ENCODE measurements around the gene CRYBG1. TPM values are rescaled to one million over a fixed set of nuclear protein-coding genes. Genes with fewer than 3 reads are reported as not detected.

CRYBG1 gene
- total and polyA plus RNA-seq, 2 of the 4 experiments (the other 2 are of a cell fraction): 0.38 to 1.1 TPM

- Histone ChIP-seq H2BK15ac (ENCODE audit: low read depth, low read length) (no peak overlapping the region; the same call in 2 of the 3 replicates), H3K9me1 (ENCODE audit: insufficient read depth, low read length) (peaks cover 4% of the 10 kb centered on the region; the same call in 1 of the 2 replicates), H2BK120ac (ENCODE audit: low read depth, low read length) (peak overlapping the region; percentile 17; the same call in 1 of the 2 replicates), H3K9me3 (ENCODE audit: control insufficient read depth, insufficient read depth, low read length) (no peaks in the 10 kb centered on the region), H4K5ac (ENCODE audit: low read depth, low read length) (no peak overlapping the region), H4K20me1 (ENCODE audit: insufficient read depth, low read length) (no peaks in the 10 kb centered on the region), H2AK5ac (ENCODE audit: low read depth, low read length) (no peak overlapping the region), H3K4me2 (ENCODE audit: low read depth, low read length) (no peak overlapping the region), H3K23ac (ENCODE audit: low read depth, low read length) (no peak overlapping the region), H2BK5ac (ENCODE audit: low read depth, low read length, poor library complexity, severe bottlenecking) (no peak overlapping the region), H2AK9ac (replicated peaks; ENCODE audit: low read depth, low read length, poor library complexity) (no peak overlapping the region), H3K79me1 (ENCODE audit: low read depth in 1 of 2, low read length in 2 of 2) (no peaks in the 10 kb centered on the region), H2AFZ (replicated peaks; ENCODE audit: low read length, poor library complexity) (no peak overlapping the region), H3K4ac (ENCODE audit: low read depth, low read length) (no peak overlapping the region; the same call in 1 of the 2 replicates), H3K4me3 (ENCODE audit: insufficient read depth, low read depth, low read length) (no peak overlapping the region), H3K18ac (ENCODE audit: low read depth, low read length) (no peak overlapping the region), H3K9ac (ENCODE audit: low read depth, low read length) (no peak overlapping the region), H4K91ac (ENCODE audit: insufficient read depth, low read depth, low read length) (no peak overlapping the region), H3K56ac (ENCODE audit: extremely low read depth, insufficient read depth, low read length) (no peak overlapping the region), H3K4me1 (ENCODE audit: control insufficient read depth, insufficient read depth, low read length) (peaks cover 9% of the 10 kb centered on the region), H3K36me3 (ENCODE audit: control insufficient read depth, insufficient read depth, low read length) (no peaks in the 10 kb centered on the region), H4K8ac (ENCODE audit: low read depth in 2 of 2, low read length in 2 of 2) (no peak overlapping the region), H3K27me3 (ENCODE audit: control insufficient read depth, insufficient read depth, low read length) (peaks cover 4% of the 10 kb centered on the region; the same call in 1 of the 2 replicates), H3K27ac (ENCODE audit: insufficient read depth, low read length) (no peak overlapping the region), H2BK20ac (ENCODE audit: low read depth, low read length) (no peak overlapping the region), H3K14ac (replicated peaks; ENCODE audit: low read depth, low read length) (no peak overlapping the region)
- ChIA-PET POLR2A (ENCODE audit: unreplicated experiment) (no interaction called here), CTCF (no interaction called here)
- TF ChIP-seq FOS (IDR thresholded peaks at IDR 0.05; ENCODE audit: low read depth, low read length): no peak
- TF ChIP-seq RAD21 (IDR thresholded peaks at IDR 0.05; ENCODE audit: low read length): no peak
- TF ChIP-seq MAFK (IDR thresholded peaks at IDR 0.05; ENCODE audit: low read depth, low read length): no peak
- TF ChIP-seq USF2 (IDR thresholded peaks at IDR 0.05; ENCODE audit: low read depth, low read length): no peak
- no peak for TF ChIP-seq CHD1 (IDR thresholded peaks at IDR 0.05; ENCODE audit: low read depth, low read length)
- TF ChIP-seq POLR2A (IDR thresholded peaks at IDR 0.05; ENCODE audit: low read depth, low read length): no peak
- no peak for TF ChIP-seq RCOR1 (IDR thresholded peaks at IDR 0.05; ENCODE audit: insufficient replicate concordance, low read length)
- TF ChIP-seq CTCF (conservative IDR thresholded peaks at IDR 0.05; ENCODE audit: low read depth, low read length): no peak
- no peak for TF ChIP-seq CEBPB (IDR thresholded peaks at IDR 0.05; ENCODE audit: low read depth, low read length)
- no peak for TF ChIP-seq RFX5 (IDR thresholded peaks at IDR 0.05; ENCODE audit: low read depth, low read length)
- TF ChIP-seq BHLHE40 (IDR thresholded peaks at IDR 0.05; ENCODE audit: low read depth, low read length): no peak
- no peak for TF ChIP-seq NFE2L2 (IDR thresholded peaks at IDR 0.05; ENCODE audit: low read depth, low read length)
- TF ChIP-seq MXI1 (IDR thresholded peaks at IDR 0.05; ENCODE audit: borderline replicate concordance, low read depth, low read length): no peak
- TF ChIP-seq ELK1 (IDR thresholded peaks at IDR 0.05; ENCODE audit: borderline replicate concordance, low read depth, low read length): no peak
- BruUV-seq (replicated peaks): no TSS peak
- in situ Hi-C loops (cut with MboI; ENCODE audit: low sequenced_read_pairs): no loop called here
- dilution Hi-C loops (cut with HindIII; ENCODE audit: low sequenced_read_pairs, unreplicated experiment): no loop called here
- ATAC-seq (ENCODE audit: low read depth) (no peak), DNase-seq (no peak)
- no CpG with 5 or more reads among the region's 4 CpGs for WGBS, 2 experiments (ENCODE audit: extremely low coverage in 2 of 2, insufficient read length in 1 of 2)
- intact Hi-C loops (cut with micrococcal nuclease): no loop called here
Observed at GRCh38 chr6:106516616-106517015, 156.1 kb downstream of the CRYBG1 start.

All from IMR-90 (cell line).